SIG-M5 treated with dmso at 0.1 percent for 504 hours (cell line): ENCODE data around the gene NLRP1.
A peak's percentile ranks its signal among the peaks of the same experiment; 100 is the strongest.

Experiments used
- DNase-seq: peaks from one replicate; lab custom pipeline; 2025; ENCODE audit not compliant: unreplicated experiment; lab: John Stamatoyannopoulos, UW

Gene NLRP1

GRCh38 chr17:5526821-5527598 is 57.3 kb downstream of the NLRP1 start:
- DNase-seq = peak; percentile 36

GRCh38 chr17:5523249-5523648 is 61.1 kb downstream of the NLRP1 start:
- DNase-seq = no peak

- no peak for DNase-seq
These were observed 61.8 kb downstream of the NLRP1 start for GRCh38 chr17:5522476-5522875.

GRCh38 chr17:5516060-5516792 is 68.1 kb downstream of the NLRP1 start:
- DNase-seq = peak; percentile 25

- no peak for DNase-seq
These were observed 69.3 kb downstream of the NLRP1 start for GRCh38 chr17:5514976-5515375.

- peak; percentile 45 for DNase-seq
These were observed 70.7 kb downstream of the NLRP1 start for GRCh38 chr17:5513628-5514027.

- DNase-seq = no peak
These were observed 72.7 kb downstream of the NLRP1 start for GRCh38 chr17:5511401-5512225.

- DNase-seq = no peak
These were observed 73.5 kb downstream of the NLRP1 start for GRCh38 chr17:5510771-5511170.

- DNase-seq = no peak
These were observed 74.8 kb downstream of the NLRP1 start for GRCh38 chr17:5509482-5509881.

GRCh38 chr17:5508810-5509209 is 75.5 kb downstream of the NLRP1 start:
- DNase-seq = no peak

- no peak for DNase-seq
These were observed 78.0 kb downstream of the NLRP1 start for GRCh38 chr17:5506307-5506706.

- no peak for DNase-seq
These were observed 81.8 kb downstream of the NLRP1 start for GRCh38 chr17:5502552-5502951.

GRCh38 chr17:5501685-5502084 is 82.6 kb downstream of the NLRP1 start:
- DNase-seq = no peak

GRCh38 chr17:5500589-5501391 is 83.5 kb downstream of the NLRP1 start:
- DNase-seq = peak; percentile 29

- DNase-seq = no peak
These were observed 84.1 kb downstream of the NLRP1 start for GRCh38 chr17:5500247-5500588.

GRCh38 chr17:5499476-5500231 is 84.7 kb downstream of the NLRP1 start:
- no peak for DNase-seq

- no peak for DNase-seq
These were observed 91.3 kb downstream of the NLRP1 start for GRCh38 chr17:5492970-5493369.

- DNase-seq = no peak
These were observed 95.6 kb downstream of the NLRP1 start for GRCh38 chr17:5488752-5489151.

GRCh38 chr17:5486206-5487124 is 97.8 kb downstream of the NLRP1 start, which contains the start of gene MIS12:
TSS of gene MIS12 (plus strand) at chr17:5486566. CDS start at chr17:5488863, 2,297 bp downstream.
- peak; percentile 99 for DNase-seq
